GM21526 (cell line): Measurements from ENCODE around the gene HTR4.

Source experiments
- ATAC-seq: cut with Tn5 transposase; IDR thresholded peaks from one replicate; pipeline ENCODE4 v1.9.1; 2021; ENCODE audit warnings: moderate library complexity; ENCODE audit not compliant: unreplicated experiment, low FRiP score

Gene HTR4

GRCh38 chr5:148445578-148445977 is 208.7 kb downstream of the HTR4 start:
- ATAC-seq = no peak

- peak; percentile 95 for ATAC-seq
Observed at GRCh38 chr5:148443998-148444397, 210.3 kb downstream of the HTR4 start.

GRCh38 chr5:148443241-148443640 is 211.1 kb downstream of the HTR4 start:
- ATAC-seq = no peak

- no peak for ATAC-seq
Observed at GRCh38 chr5:148438933-148439332, 215.4 kb downstream of the HTR4 start.

GRCh38 chr5:148437249-148437648 is 217.1 kb downstream of the HTR4 start:
- no peak for ATAC-seq

- no peak for ATAC-seq
Observed at GRCh38 chr5:148436029-148436428, 218.3 kb downstream of the HTR4 start.

GRCh38 chr5:148433826-148434225 is 220.5 kb downstream of the HTR4 start:
- no peak for ATAC-seq
